ENCODE measurements around the gene ACOX1. TPM values are rescaled to one million over a fixed set of nuclear protein-coding genes. Genes with fewer than 3 reads are reported as not detected.

Gene ACOX1
- total and polyA plus RNA-seq, 2 donors from 2014 or later, result 24.7 to 60.6 TPM

DNA sequence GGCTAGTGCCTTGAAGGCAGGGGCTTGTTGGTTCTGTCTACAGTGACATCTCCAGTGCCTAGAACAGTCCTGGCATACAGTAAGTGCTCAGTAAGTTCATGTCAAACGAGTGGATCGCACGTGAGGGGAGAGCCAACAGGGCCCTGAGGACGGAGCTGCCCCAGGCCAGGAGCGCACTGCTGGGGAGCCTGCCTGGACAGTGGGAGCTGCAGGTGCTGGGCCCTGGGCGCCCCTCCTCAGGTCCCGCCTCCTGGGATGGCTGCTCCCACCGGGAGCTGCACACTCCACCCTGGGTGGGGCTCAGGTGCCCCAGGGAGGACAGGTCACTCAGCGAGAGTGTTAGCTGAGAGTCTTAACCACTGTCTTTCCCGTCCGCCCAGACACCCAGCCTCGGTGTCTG lies 46.3 kb upstream of the ACOX1 start:
- Histone ChIP-seq H3K4me3 (ENCODE audit: low read length in 3 of 3) (no peak overlapping the region), H3K27me3 (ENCODE audit: control insufficient read depth, insufficient read depth, low read length) (no peaks in the 10 kb centered on the region), H3K36me3 (ENCODE audit: control insufficient read depth in 2 of 3, insufficient read depth in 3 of 3, low read length in 3 of 3) (no peaks in the 10 kb centered on the region), H3K27ac (ENCODE audit: low read depth in 2 of 2, low read length in 2 of 2) (no peak overlapping the region), H3K9me3 (ENCODE audit: control insufficient read depth in 2 of 3, insufficient read depth in 1 of 3, low read length in 3 of 3) (no peaks in the 10 kb centered on the region), H3K9ac (ENCODE audit: low read length in 3 of 3) (no peak overlapping the region), H3K4me1 (ENCODE audit: control insufficient read depth in 2 of 3, insufficient read depth in 2 of 3, low read depth in 1 of 3, low read length in 3 of 3) (peaks cover 0 to 8% (median 0%) of the 10 kb centered on the region in 3 donors)
- TF ChIP-seq, protein P1, sequence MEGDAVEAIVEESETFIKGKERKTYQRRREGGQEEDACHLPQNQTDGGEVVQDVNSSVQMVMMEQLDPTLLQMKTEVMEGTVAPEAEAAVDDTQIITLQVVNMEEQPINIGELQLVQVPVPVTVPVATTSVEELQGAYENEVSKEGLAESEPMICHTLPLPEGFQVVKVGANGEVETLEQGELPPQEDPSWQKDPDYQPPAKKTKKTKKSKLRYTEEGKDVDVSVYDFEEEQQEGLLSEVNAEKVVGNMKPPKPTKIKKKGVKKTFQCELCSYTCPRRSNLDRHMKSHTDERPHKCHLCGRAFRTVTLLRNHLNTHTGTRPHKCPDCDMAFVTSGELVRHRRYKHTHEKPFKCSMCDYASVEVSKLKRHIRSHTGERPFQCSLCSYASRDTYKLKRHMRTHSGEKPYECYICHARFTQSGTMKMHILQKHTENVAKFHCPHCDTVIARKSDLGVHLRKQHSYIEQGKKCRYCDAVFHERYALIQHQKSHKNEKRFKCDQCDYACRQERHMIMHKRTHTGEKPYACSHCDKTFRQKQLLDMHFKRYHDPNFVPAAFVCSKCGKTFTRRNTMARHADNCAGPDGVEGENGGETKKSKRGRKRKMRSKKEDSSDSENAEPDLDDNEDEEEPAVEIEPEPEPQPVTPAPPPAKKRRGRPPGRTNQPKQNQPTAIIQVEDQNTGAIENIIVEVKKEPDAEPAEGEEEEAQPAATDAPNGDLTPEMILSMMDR (IDR thresholded peaks at IDR 0.05; ENCODE audit: borderline replicate concordance, extremely low read depth, insufficient read depth), result no peak
- intact Hi-C loops (cut with DNase I), result no loop called here
- no peak for FAIRE-seq
- no peak for DNase-seq

DNA sequence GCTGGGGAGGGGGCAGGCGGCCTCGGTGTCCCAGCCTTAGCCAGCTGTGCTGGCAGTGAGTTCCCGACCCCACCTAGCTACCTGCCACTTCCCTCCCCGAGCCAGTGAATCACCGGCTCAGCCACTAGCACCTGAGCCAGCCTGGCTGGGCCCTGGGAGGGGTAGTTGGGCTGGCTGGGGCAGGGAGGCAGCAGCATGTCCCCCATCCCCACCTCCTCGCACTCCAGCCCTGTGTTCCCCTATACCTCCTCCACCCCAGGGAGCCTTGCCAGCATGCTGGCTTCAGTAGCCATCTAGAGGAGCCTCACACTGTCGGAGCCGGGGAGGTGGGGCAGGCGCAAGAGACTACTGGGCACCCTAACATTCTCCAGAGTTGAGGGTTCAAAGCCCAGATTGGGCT lies 45.4 kb upstream of the ACOX1 start:
- Histone ChIP-seq H3K4me3 (ENCODE audit: low read length in 3 of 3) (no peak overlapping the region), H3K4me1 (ENCODE audit: control insufficient read depth in 2 of 3, insufficient read depth in 2 of 3, low read depth in 1 of 3, low read length in 3 of 3) (peaks cover 0 to 3% (median 0%) of the 10 kb centered on the region in 3 donors), H3K9me3 (ENCODE audit: control insufficient read depth in 2 of 3, insufficient read depth in 1 of 3, low read length in 3 of 3) (no peaks in the 10 kb centered on the region), H3K27ac (ENCODE audit: low read depth in 2 of 2, low read length in 2 of 2) (no peak overlapping the region), H3K36me3 (ENCODE audit: control insufficient read depth in 2 of 3, insufficient read depth in 3 of 3, low read length in 3 of 3) (no peaks in the 10 kb centered on the region), H3K27me3 (ENCODE audit: control insufficient read depth, insufficient read depth, low read length) (no peaks in the 10 kb centered on the region), H3K9ac (ENCODE audit: low read length in 3 of 3) (no peak overlapping the region)
- DNase-seq (no peak), FAIRE-seq (no peak)
- intact Hi-C loops (cut with DNase I), result no loop called here
- TF ChIP-seq, protein P1 (IDR thresholded peaks at IDR 0.05; ENCODE audit: borderline replicate concordance, extremely low read depth, insufficient read depth), result no peak

DNA sequence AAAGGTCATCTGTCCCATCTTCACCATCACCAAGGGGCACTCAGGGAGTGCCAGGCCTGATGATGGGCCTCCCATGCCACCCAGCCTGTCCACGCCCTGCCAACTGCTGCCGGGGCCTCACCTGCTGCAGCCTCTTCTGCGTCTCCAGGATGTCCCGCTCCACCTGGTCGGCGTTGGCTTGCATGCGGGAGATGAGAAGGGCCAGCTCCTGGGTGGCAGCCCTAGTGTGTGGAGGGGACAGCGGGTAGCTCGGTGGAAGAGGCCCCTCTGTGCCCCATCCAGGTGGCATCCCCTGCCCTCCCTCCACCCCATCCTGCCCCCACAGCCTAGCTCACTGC lies 44.9 kb upstream of the ACOX1 start:
- no peaks in the 10 kb centered on the region for H3K36me3 ChIP-seq (ENCODE audit: control insufficient read depth in 2 of 3, insufficient read depth in 3 of 3, low read length in 3 of 3)
- H3K27ac ChIP-seq (ENCODE audit: low read depth in 2 of 2, low read length in 2 of 2), result no peak overlapping the region
- H3K4me3 ChIP-seq (ENCODE audit: low read length in 3 of 3), result no peak overlapping the region
- intact Hi-C loops (cut with DNase I), result no loop called here
- TF ChIP-seq, protein P1 (IDR thresholded peaks at IDR 0.05; ENCODE audit: borderline replicate concordance, extremely low read depth, insufficient read depth), result no peak
- no peaks in the 10 kb centered on the region for H3K27me3 ChIP-seq (ENCODE audit: control insufficient read depth, insufficient read depth, low read length)
- peaks cover 0 to 3% (median 0%) of the 10 kb centered on the region in 3 donors for H3K4me1 ChIP-seq (ENCODE audit: control insufficient read depth in 2 of 3, insufficient read depth in 2 of 3, low read depth in 1 of 3, low read length in 3 of 3)
- FAIRE-seq, result no peak
- no peak for DNase-seq
- H3K9me3 ChIP-seq (ENCODE audit: control insufficient read depth in 2 of 3, insufficient read depth in 1 of 3, low read length in 3 of 3), result no peaks in the 10 kb centered on the region
- no peak overlapping the region for H3K9ac ChIP-seq (ENCODE audit: low read length in 3 of 3)
